Suprapubic skin (tissue), 4 donors: ENCODE data around the gene MYMX. TPM values are rescaled to one million over a fixed set of nuclear protein-coding genes. Genes with fewer than 3 reads are reported as not detected.
"Not testable (repeated sequence)": the region's sequence is repeated elsewhere in the genome, so short reads cannot be mapped to it uniquely, and the experiment has no call there.

Experiments used
- DNase-seq, 2 donors: peaks; one replicate each; pipeline ENCODE4 v3.0.0-alpha.2; 2019; ENCODE audit warnings: low spot score in 2 of 2
- H3K27ac ChIP-seq: fragments of 200-600 bp; sonication (generic); one replicate; pipeline ENCODE4 v1.5.1; 2019
- H3K27me3 ChIP-seq: fragments of 200-600 bp; sonication (generic); one replicate; pipeline ENCODE4 v1.5.1; 2019
- H3K36me3 ChIP-seq: fragments of 200-600 bp; sonication (generic); one replicate; pipeline ENCODE4 v1.5.1; 2019
- H3K4me1 ChIP-seq: fragments of 200-600 bp; sonication (generic); one replicate; pipeline ENCODE4 v1.5.1; 2019
- H3K4me3 ChIP-seq: fragments of 200-600 bp; sonication (generic); one replicate; pipeline ENCODE4 v1.5.1; 2019; ENCODE audit warnings: mild to moderate bottlenecking
- H3K9me3 ChIP-seq: fragments of 200-600 bp; sonication (generic); one replicate; pipeline ENCODE4 v1.5.1; 2019
- CTCF ChIP-seq, 2 donors: fragments of 200-600 bp in 1 of 2; fragments of 450-650 bp in 1 of 2; sonication (generic) in 1 of 2; IDR thresholded peaks; one replicate each; pipeline ENCODE4 v1.5.1; 2016 to 2019; ENCODE audit warnings: antibody characterized with exemption in 2 of 2, mild to moderate bottlenecking in 1 of 2, moderate library complexity in 1 of 2
- EP300 ChIP-seq: sonication (generic); formaldehyde crosslinking; IDR thresholded peaks from one replicate; pipeline ENCODE4 v1.6.1; 2017; ENCODE audit warnings: antibody characterized with exemption
- POLR2A ChIP-seq, 2 donors: fragments of 450-650 bp; IDR thresholded peaks; one replicate each; pipeline ENCODE4 v1.6.1; 2017; ENCODE audit warnings: antibody characterized with exemption in 2 of 2, mild to moderate bottlenecking in 2 of 2, moderate library complexity in 2 of 2
- POLR2AphosphoS5 ChIP-seq, 3 donors: sonication (generic); formaldehyde crosslinking; IDR thresholded peaks; one replicate each; pipeline ENCODE4 v1.6.1; 2017; ENCODE audit warnings: antibody characterized with exemption in 3 of 3
- WGBS: methylation state at CpG from one replicate; pipeline ENCODE4 v1.1.5; 2018; 5-methylcytosine and 5-hydroxymethylcytosine counted together
- total RNA-seq, 4 donors: library from RNA; depleted of rRNA; stranded (reverse); fragments of >200 nt; gene quantifications; one replicate each; pipeline ENCODE4 v1.1.0, GENCODE V29; 2016

Gene MYMX
- total RNA-seq, 4 donors from 2014 or later: not detected

DNA sequence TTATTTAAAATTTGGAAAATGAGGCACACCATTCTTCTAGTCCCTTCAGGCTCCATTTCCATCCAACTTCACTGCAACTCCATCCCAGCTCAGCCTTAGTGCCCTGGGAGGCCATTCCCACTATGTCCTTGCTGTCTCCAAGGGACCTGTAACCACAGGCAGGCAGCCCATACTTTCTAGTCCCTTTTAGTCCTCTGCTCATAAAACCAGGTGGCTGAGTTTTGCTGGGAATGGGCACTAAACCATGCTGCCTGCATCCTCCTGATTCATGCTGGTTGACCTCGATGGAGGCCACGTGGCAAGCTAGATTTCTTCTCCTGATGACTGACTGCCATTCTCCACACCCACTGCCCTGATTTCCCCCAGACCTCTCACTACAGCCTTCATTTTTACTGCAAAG is 27.5 kb upstream of the MYMX start:
- WGBS: 78% methylated on average over 2 of the region's 2 CpGs
- no peaks in the 10 kb centered on the region for H3K36me3 ChIP-seq

GRCh38 chr6:44190715-44191114 is 26.0 kb upstream of the MYMX start:
- no peak overlapping the region for H3K27ac ChIP-seq
- no peak for DNase-seq
- H3K9me3 ChIP-seq: no peaks in the 10 kb centered on the region
- WGBS: 31% methylated on average over 2 of the region's 2 CpGs
- no peaks in the 10 kb centered on the region for H3K27me3 ChIP-seq
- no peak overlapping the region for H3K4me3 ChIP-seq
- H3K4me1 ChIP-seq: peaks cover 4% of the 10 kb centered on the region
- no peak for TF ChIP-seq EP300
- no peak for TF ChIP-seq POLR2A (IDR thresholded peaks at IDR 0.05)
- TF ChIP-seq POLR2AphosphoS5 (IDR thresholded peaks at IDR 0.05): no peak
- no peak for TF ChIP-seq CTCF (IDR thresholded peaks at IDR 0.05)
- no peaks in the 10 kb centered on the region for H3K36me3 ChIP-seq

More for the DNA sequence above, 27.5 kb upstream of the MYMX start:
- no peaks in the 10 kb centered on the region for H3K9me3 ChIP-seq
- TF ChIP-seq CTCF (IDR thresholded peaks at IDR 0.05): no peak
- TF ChIP-seq EP300: no peak
- no peak for TF ChIP-seq POLR2A (IDR thresholded peaks at IDR 0.05)
- TF ChIP-seq POLR2AphosphoS5 (IDR thresholded peaks at IDR 0.05): no peak
- no peak overlapping the region for H3K27ac ChIP-seq
- DNase-seq: no peak
- H3K4me3 ChIP-seq: no peak overlapping the region
- H3K4me1 ChIP-seq: peaks cover 6% of the 10 kb centered on the region
- no peaks in the 10 kb centered on the region for H3K27me3 ChIP-seq

GRCh38 chr6:44192428-44193041 is 24.2 kb upstream of the MYMX start:
- Histone ChIP-seq H3K9me3 (no peaks in the 10 kb centered on the region), H3K4me3 (no peak overlapping the region)
- WGBS: 59% methylated on average over 10 of the region's 10 CpGs

GRCh38 chr6:44193307-44193910 is 23.3 kb upstream of the MYMX start:
- no peaks in the 10 kb centered on the region for H3K9me3 ChIP-seq
- H3K27ac ChIP-seq: no peak overlapping the region
- H3K4me1 ChIP-seq: no peaks in the 10 kb centered on the region
- DNase-seq: no peak
- 86% methylated on average over 8 of the region's 8 CpGs for WGBS
- H3K27me3 ChIP-seq: no peaks in the 10 kb centered on the region
- H3K4me3 ChIP-seq: no peak overlapping the region
- no peak for TF ChIP-seq EP300
- no peak for TF ChIP-seq POLR2AphosphoS5 (IDR thresholded peaks at IDR 0.05)
- TF ChIP-seq POLR2A (IDR thresholded peaks at IDR 0.05): no peak
- no peak for TF ChIP-seq CTCF (IDR thresholded peaks at IDR 0.05)
- H3K36me3 ChIP-seq: no peaks in the 10 kb centered on the region

More at GRCh38 chr6:44192428-44193041, 24.2 kb upstream of the MYMX start:
- no peak for DNase-seq
- TF ChIP-seq POLR2A (IDR thresholded peaks at IDR 0.05): no peak
- TF ChIP-seq EP300: no peak
- no peak for TF ChIP-seq POLR2AphosphoS5 (IDR thresholded peaks at IDR 0.05)
- H3K27ac ChIP-seq: no peak overlapping the region
- H3K27me3 ChIP-seq: no peaks in the 10 kb centered on the region
- H3K4me1 ChIP-seq: no peaks in the 10 kb centered on the region
- H3K36me3 ChIP-seq: no peaks in the 10 kb centered on the region

DNA sequence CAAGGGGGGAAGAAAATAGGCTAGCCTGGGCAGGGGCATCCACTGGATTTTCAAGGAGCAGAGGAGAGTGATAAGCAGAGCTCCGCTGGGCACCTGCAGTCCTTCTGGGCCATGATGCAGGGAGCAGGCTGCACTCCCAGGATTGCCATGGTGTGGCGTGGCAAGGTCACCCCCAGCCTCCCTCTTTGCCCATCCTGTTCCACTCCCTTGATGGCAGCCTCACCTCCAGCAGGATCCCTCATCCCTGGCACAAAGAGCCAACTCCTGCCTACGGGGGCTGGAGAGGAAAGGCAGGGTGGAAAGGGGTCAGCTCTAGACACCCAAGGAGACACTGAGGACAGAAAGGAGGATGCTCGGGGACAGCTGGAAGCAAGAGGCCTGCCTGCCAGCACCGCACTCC is 22.4 kb upstream of the MYMX start:
- Histone ChIP-seq H3K4me1 (peaks cover 7% of the 10 kb centered on the region), H3K9me3 (no peaks in the 10 kb centered on the region), H3K27ac (no peak overlapping the region), H3K36me3 (no peaks in the 10 kb centered on the region), H3K27me3 (no peaks in the 10 kb centered on the region), H3K4me3 (no peak overlapping the region)
- no peak for TF ChIP-seq CTCF (IDR thresholded peaks at IDR 0.05)
- no peak for TF ChIP-seq EP300
- TF ChIP-seq POLR2A (IDR thresholded peaks at IDR 0.05): no peak
- no peak for TF ChIP-seq POLR2AphosphoS5 (IDR thresholded peaks at IDR 0.05)
- no peak for DNase-seq
- 84% methylated on average over 5 of the region's 5 CpGs for WGBS

DNA sequence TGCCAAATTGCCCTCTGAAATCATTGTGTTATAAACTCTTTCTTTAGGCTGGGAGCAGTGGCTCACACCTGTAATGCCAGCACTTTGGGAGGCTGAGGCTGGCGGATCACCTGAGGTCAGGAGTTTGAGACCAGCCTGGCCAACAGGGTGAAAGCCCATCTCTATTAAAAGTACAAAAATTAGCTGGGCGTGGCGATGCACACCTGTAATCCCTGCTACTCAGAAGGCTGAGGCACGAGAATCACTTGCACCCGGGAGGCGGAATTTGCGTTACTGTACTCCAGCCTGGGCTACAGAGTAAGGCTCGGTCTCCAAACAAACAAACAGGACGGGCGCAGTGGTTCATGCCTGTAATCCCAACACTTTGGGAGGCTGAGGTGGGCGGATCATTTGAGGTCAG is 20.4 kb upstream of the MYMX start:
- not testable (repeated sequence) for H3K27me3 ChIP-seq, DNase-seq, H3K36me3 ChIP-seq, H3K4me3 ChIP-seq, H3K9me3 ChIP-seq, H3K27ac ChIP-seq
- 90% methylated on average over 10 of the region's 11 CpGs for WGBS
- H3K4me1 ChIP-seq: peaks cover 23% of the 10 kb centered on the region
